ENCODE measurements around the gene ATP5IF1. TPM values are rescaled to one million over a fixed set of nuclear protein-coding genes. Genes with fewer than 3 reads are reported as not detected.

Gene ATP5IF1
- total and polyA plus RNA-seq, 2 donors (not counting 1 experiment from before 2014, with no cell fraction given) = 88.1 to 128 TPM

GRCh38 chr1:28272215-28272852 is 36.4 kb downstream of the ATP5IF1 start:
- H3K4me3 ChIP-seq (ENCODE audit: control extremely low read depth in 1 of 5, extremely low read depth in 1 of 5, insufficient read depth in 1 of 5, low read depth in 2 of 5, low read length in 4 of 5) = no peak overlapping the region
- no peak overlapping the region for H3K4me2 ChIP-seq (replicated peaks; ENCODE audit: low read depth, low read length, poor library complexity, severe bottlenecking)
- Mint-ChIP-seq H3K4me1 (no peaks in the 10 kb centered on the region), H3K27me3 (no peaks in the 10 kb centered on the region), H3K4me3 (no peak overlapping the region), H3K9me3 (ENCODE audit: insufficient read depth) (no peaks in the 10 kb centered on the region), H3K27ac (no peak overlapping the region)
- no peak for ATAC-seq (ENCODE audit: low read depth)
- ChIA-PET POLR2A (no interaction called here), CTCF (no interaction called here)
- TF ChIP-seq EZH2 (IDR thresholded peaks at IDR 0.05; ENCODE audit: borderline replicate concordance, insufficient read depth, low read depth, low read length, poor library complexity, severe bottlenecking) = no peak
- TF ChIP-seq CTCF (IDR thresholded peaks at IDR 0.05) = no peak
- WGBS (ENCODE audit: insufficient coverage) = 98% methylated on average over 16 of the region's 20 CpGs
- no peak overlapping the region for H3K9ac ChIP-seq (ENCODE audit: low read length)
- DNase-seq = no peak
- peaks cover under 1% of the 10 kb centered on the region for H3K79me2 ChIP-seq (ENCODE audit: control insufficient read depth, insufficient read depth, low read length)
- intact Hi-C loops (cut with micrococcal nuclease) = no loop called here
- no peak overlapping the region for H2AFZ ChIP-seq (ENCODE audit: insufficient read depth, low read depth, low read length, poor library complexity, severe bottlenecking)
- no peaks in the 10 kb centered on the region for H3K27me3 ChIP-seq (replicated peaks in 1 of 4; ENCODE audit: control extremely low read depth in 1 of 4, control insufficient read depth in 3 of 4, insufficient read depth in 4 of 4, low read length in 3 of 4)
- H3K4me1 ChIP-seq (ENCODE audit: control insufficient read depth in 2 of 2, insufficient read depth in 2 of 2, low read length in 2 of 2) = no peaks in the 10 kb centered on the region
- H3K27ac ChIP-seq (ENCODE audit: low read length in 2 of 2) = no peak overlapping the region
- H3K9me3 ChIP-seq (ENCODE audit: control extremely low read depth in 1 of 3, control insufficient read depth in 2 of 3, insufficient read depth in 1 of 3, low read length in 2 of 3) = no peaks in the 10 kb centered on the region
- H3K36me3 ChIP-seq (replicated peaks in 1 of 2; ENCODE audit: control extremely low read depth in 1 of 2, control insufficient read depth in 1 of 2, extremely low read depth in 1 of 2, insufficient read depth in 2 of 2, low read length in 1 of 2) = peaks cover 11 to 32% of the 10 kb centered on the region in 2 experiments
- H4K20me1 ChIP-seq (ENCODE audit: control insufficient read depth, insufficient read depth, low read length, poor library complexity, severe bottlenecking) = no peaks in the 10 kb centered on the region

- whole genome bisulfite sequencing (ENCODE audit: insufficient coverage) = 98% methylated on average over 13 of the region's 17 CpGs
- CTCF ChIA-PET = interaction anchor here (1.3 kb wide), 1 partner anchor 25 kb away, joined by 4 read pairs; no protein-coding TSS in a partner anchor
- no peaks in the 10 kb centered on the region for H3K9me3 ChIP-seq (ENCODE audit: control extremely low read depth in 1 of 3, control insufficient read depth in 2 of 3, insufficient read depth in 1 of 3, low read length in 2 of 3)
Measured at GRCh38 chr1:28273216-28273860, 37.4 kb downstream of the ATP5IF1 start.

More at GRCh38 chr1:28273216-28273860, 37.4 kb downstream of the ATP5IF1 start:
- DNase-seq = no peak
- no peak overlapping the region for H3K27ac ChIP-seq (ENCODE audit: low read length in 2 of 2)
- no peaks in the 10 kb centered on the region for H3K4me1 ChIP-seq (ENCODE audit: control insufficient read depth in 2 of 2, insufficient read depth in 2 of 2, low read length in 2 of 2)
- no peak for TF ChIP-seq CTCF (IDR thresholded peaks at IDR 0.05)
- TF ChIP-seq EZH2 (IDR thresholded peaks at IDR 0.05; ENCODE audit: borderline replicate concordance, insufficient read depth, low read depth, low read length, poor library complexity, severe bottlenecking) = no peak
- Mint-ChIP-seq H3K4me1 (no peaks in the 10 kb centered on the region), H3K27ac (no peak overlapping the region), H3K27me3 (no peaks in the 10 kb centered on the region), H3K4me3 (no peak overlapping the region), H3K9me3 (ENCODE audit: insufficient read depth) (no peaks in the 10 kb centered on the region)
- POLR2A ChIA-PET = interaction anchor here (0.5 kb wide), 1 partner anchor 354 kb away, joined by 6 read pairs; no protein-coding TSS in a partner anchor
- peaks cover 11 to 35% of the 10 kb centered on the region in 2 experiments for H3K36me3 ChIP-seq (replicated peaks in 1 of 2; ENCODE audit: control extremely low read depth in 1 of 2, control insufficient read depth in 1 of 2, extremely low read depth in 1 of 2, insufficient read depth in 2 of 2, low read length in 1 of 2)
- H4K20me1 ChIP-seq (ENCODE audit: control insufficient read depth, insufficient read depth, low read length, poor library complexity, severe bottlenecking) = no peaks in the 10 kb centered on the region
- H3K4me2 ChIP-seq (replicated peaks; ENCODE audit: low read depth, low read length, poor library complexity, severe bottlenecking) = no peak overlapping the region
- intact Hi-C loops (cut with micrococcal nuclease) = no loop called here
- no peak overlapping the region for H2AFZ ChIP-seq (ENCODE audit: insufficient read depth, low read depth, low read length, poor library complexity, severe bottlenecking)
- H3K79me2 ChIP-seq (ENCODE audit: control insufficient read depth, insufficient read depth, low read length) = no peaks in the 10 kb centered on the region
- H3K4me3 ChIP-seq (ENCODE audit: control extremely low read depth in 1 of 5, extremely low read depth in 1 of 5, insufficient read depth in 1 of 5, low read depth in 2 of 5, low read length in 4 of 5) = no peak overlapping the region
- H3K27me3 ChIP-seq (replicated peaks in 1 of 4; ENCODE audit: control extremely low read depth in 1 of 4, control insufficient read depth in 3 of 4, insufficient read depth in 4 of 4, low read length in 3 of 4) = no peaks in the 10 kb centered on the region
- no peak overlapping the region for H3K9ac ChIP-seq (ENCODE audit: low read length)
- ATAC-seq (ENCODE audit: low read depth) = no peak
